ENCODE results near the gene ERCC1. TPM values are rescaled to one million over a fixed set of nuclear protein-coding genes. Genes with fewer than 3 reads are reported as not detected.

ERCC1 gene
- total RNA-seq, 6 donors from 2014 or later = 53.7 to 102 (median 76.2) TPM

- ATAC-seq (ENCODE audit: low FRiP score in 2 of 2) = no peak
- no peaks in the 10 kb centered on the region for H3K9me3 ChIP-seq
- no peaks in the 10 kb centered on the region for H3K27me3 ChIP-seq
- 96 to 100% methylated on average over 4 of the region's 4 CpGs for WGBS, 2 donors
- H3K36me3 ChIP-seq = peaks cover 0 to 22% (median 4%) of the 10 kb centered on the region in 4 donors
- H3K4me1 ChIP-seq = peaks cover 6 to 17% (median 11%) of the 10 kb centered on the region in 4 donors
- no peak overlapping the region for H3K4me3 ChIP-seq
- DNase-seq = no peak
- no peak for TF ChIP-seq EP300 (IDR thresholded peaks at IDR 0.05)
- TF ChIP-seq POLR2A (IDR thresholded peaks at IDR 0.05) = no peak
- TF ChIP-seq POLR2AphosphoS5 (IDR thresholded peaks at IDR 0.05) = no peak
- TF ChIP-seq CTCF (IDR thresholded peaks at IDR 0.05) = no peak
- H3K27ac ChIP-seq = no peak overlapping the region
Measured at GRCh38 chr19:45368127-45368526, 55.6 kb downstream of the ERCC1 start.

- Histone ChIP-seq H3K27me3 (no peaks in the 10 kb centered on the region), H3K4me3 (no peak overlapping the region), H3K36me3 (peaks cover 0 to 37% (median 20%) of the 10 kb centered on the region in 4 donors), H3K27ac (no peak overlapping the region), H3K4me1 (peaks cover 3 to 7% (median 5%) of the 10 kb centered on the region in 4 donors), H3K9me3 (no peaks in the 10 kb centered on the region)
- no peak for TF ChIP-seq POLR2AphosphoS5 (IDR thresholded peaks at IDR 0.05)
- TF ChIP-seq EP300 (IDR thresholded peaks at IDR 0.05) = no peak
- no peak for TF ChIP-seq CTCF (IDR thresholded peaks at IDR 0.05)
- TF ChIP-seq POLR2A (IDR thresholded peaks at IDR 0.05) = no peak
- no peak for DNase-seq
- ATAC-seq (ENCODE audit: low FRiP score in 2 of 2) = no peak
- WGBS, 2 donors = 98 to 99% methylated on average over 6 to 12 of the region's 12 CpGs
Measured at GRCh38 chr19:45364696-45365095, 59.0 kb downstream of the ERCC1 start.

DNA sequence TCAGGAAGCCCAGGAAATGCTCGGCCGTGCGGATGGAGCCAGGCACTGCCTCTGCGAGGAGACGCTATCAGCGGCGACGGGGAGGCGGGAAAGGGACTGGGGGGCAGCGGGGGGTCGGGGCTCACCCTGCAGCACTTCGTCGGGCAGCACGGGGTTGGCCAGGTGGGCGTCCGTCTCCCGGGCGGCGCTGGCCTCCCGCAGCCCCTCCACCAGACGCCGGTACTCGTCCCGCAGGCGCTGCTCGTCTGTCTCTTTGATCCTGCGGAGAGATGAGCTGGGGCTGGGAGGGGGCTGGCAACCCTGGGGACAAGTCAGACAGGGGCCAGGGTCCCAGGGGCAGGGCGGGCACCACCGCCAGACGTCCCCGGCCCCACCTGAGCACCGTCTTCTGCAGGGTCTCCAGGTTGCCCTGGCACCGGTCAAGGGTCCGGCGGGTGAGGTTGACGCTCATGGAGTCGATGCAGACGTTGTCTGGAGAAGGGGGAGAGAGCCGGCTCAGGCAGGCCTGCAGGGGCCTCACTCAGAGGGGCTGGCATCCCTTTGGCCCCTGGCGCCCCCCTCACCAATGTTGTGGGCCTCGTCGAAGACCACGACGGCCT, 59.8 kb downstream of the ERCC1 start:
- Histone ChIP-seq H3K4me1 (no peaks in the 10 kb centered on the region), H3K9me3 (no peaks in the 10 kb centered on the region), H3K36me3 (peaks cover 0 to 42% (median 22%) of the 10 kb centered on the region in 4 donors), H3K27ac (no peak overlapping the region), H3K4me3 (no peak overlapping the region), H3K27me3 (no peaks in the 10 kb centered on the region)
- DNase-seq = no peak
- ATAC-seq (ENCODE audit: low FRiP score in 2 of 2) = peak in 1 of 2 donors; percentile 6
- no peak for TF ChIP-seq EP300 (IDR thresholded peaks at IDR 0.05)
- TF ChIP-seq POLR2A (IDR thresholded peaks at IDR 0.05) = no peak
- no peak for TF ChIP-seq POLR2AphosphoS5 (IDR thresholded peaks at IDR 0.05)
- TF ChIP-seq CTCF (IDR thresholded peaks at IDR 0.05) = no peak
- WGBS, 2 donors = 92% methylated on average over 29 to 33 of the region's 44 CpGs

DNA sequence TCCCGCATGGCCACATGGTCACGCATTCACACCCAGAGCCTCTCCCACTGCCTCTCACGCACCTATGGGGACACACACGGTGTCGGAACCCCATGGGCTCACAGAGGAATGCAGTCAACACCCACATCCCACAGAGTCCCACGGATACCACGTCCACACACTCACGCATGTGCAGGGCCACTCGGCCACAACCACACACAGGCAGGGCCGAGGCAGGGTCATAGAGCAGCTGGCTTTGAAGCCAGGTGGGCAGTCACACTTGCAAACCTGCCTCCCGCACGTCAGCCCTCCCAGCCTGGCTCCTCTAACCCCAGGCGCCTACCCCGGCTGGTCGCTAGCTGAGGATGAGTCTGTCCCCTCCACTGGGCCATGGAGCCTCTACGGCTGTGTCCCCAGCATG, 61.4 kb downstream of the ERCC1 start:
- no peak overlapping the region for H3K4me3 ChIP-seq
- WGBS, 2 donors = 95 to 98% methylated on average over 12 to 16 of the region's 16 CpGs
- no peaks in the 10 kb centered on the region for H3K27me3 ChIP-seq
- DNase-seq (no peak), ATAC-seq (ENCODE audit: low FRiP score in 2 of 2) (no peak)
- no peaks in the 10 kb centered on the region for H3K4me1 ChIP-seq
- peaks cover 0 to 44% (median 25%) of the 10 kb centered on the region in 4 donors for H3K36me3 ChIP-seq
- H3K27ac ChIP-seq = no peak overlapping the region
- TF ChIP-seq CTCF (IDR thresholded peaks at IDR 0.05) (no peak), POLR2A (IDR thresholded peaks at IDR 0.05) (no peak), POLR2AphosphoS5 (IDR thresholded peaks at IDR 0.05) (no peak), EP300 (IDR thresholded peaks at IDR 0.05) (no peak)
- no peaks in the 10 kb centered on the region for H3K9me3 ChIP-seq

DNA sequence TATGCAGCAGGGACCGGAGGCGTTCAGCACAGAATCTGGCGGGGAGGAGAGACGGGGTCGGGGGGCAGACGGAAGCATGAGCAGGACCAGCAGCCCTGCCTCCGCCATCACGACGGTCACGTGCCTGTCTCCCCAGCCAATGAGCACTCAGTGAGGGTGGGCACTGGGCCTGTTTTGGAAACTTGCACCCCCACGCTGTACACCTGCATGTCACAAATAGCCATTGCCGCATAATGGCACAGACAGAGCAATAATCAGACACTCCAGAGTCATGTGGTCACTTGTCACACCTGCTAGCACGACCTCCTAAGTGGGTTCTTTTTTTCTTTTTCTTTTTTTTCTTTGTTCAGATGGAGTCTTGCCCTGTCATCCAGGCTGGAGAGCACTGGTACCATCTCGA, 62.1 kb downstream of the ERCC1 start:
- Histone ChIP-seq H3K27me3 (no peaks in the 10 kb centered on the region), H3K4me3 (no peak overlapping the region), H3K4me1 (no peaks in the 10 kb centered on the region), H3K9me3 (no peaks in the 10 kb centered on the region), H3K36me3 (peaks cover 0 to 49% (median 29%) of the 10 kb centered on the region in 4 donors), H3K27ac (no peak overlapping the region)
- TF ChIP-seq CTCF (IDR thresholded peaks at IDR 0.05) (no peak), POLR2A (IDR thresholded peaks at IDR 0.05) (no peak), EP300 (IDR thresholded peaks at IDR 0.05) (no peak)
- WGBS, 2 donors = 93% methylated on average over 14 of the region's 14 CpGs
- ATAC-seq (ENCODE audit: low FRiP score in 2 of 2) = no peak
- no peak for DNase-seq
